AG04450 (cell line): Measurements from ENCODE around the gene HOXC10. TPM values are rescaled to one million over a fixed set of nuclear protein-coding genes. Genes with fewer than 3 reads are reported as not detected.

Source experiments
- CTCF ChIA-PET: fragments of 300-600, 350-600 bp; formaldehyde crosslinking; extraction: SDS; loops from one replicate; lab custom pipeline; 2022; ENCODE audit warnings: antibody characterized with exemption, inconsistent platforms; lab: Charles Lee
- POLR2A ChIA-PET: fragments of 350-600 bp; formaldehyde crosslinking; extraction: SDS; loops from one replicate; lab custom pipeline; 2021; ENCODE audit warnings: antibody characterized with exemption, inconsistent platforms; lab: Yijun Ruan, JAX
- DNase-seq: peaks from one replicate; pipeline ENCODE4 v3.0.0-alpha.2; 2011; ENCODE audit warnings: low read depth, low spot score
- H3K27ac ChIP-seq: one replicate; pipeline ENCODE4 v1.5.1; 2012; ENCODE audit warnings: low read depth, low read length, control low read depth
- H3K27me3 ChIP-seq: one replicate; pipeline ENCODE4 v1.6.0; 2012; ENCODE audit warnings: low read length; ENCODE audit not compliant: control insufficient read depth, insufficient read depth
- H3K4me3 ChIP-seq: 2 replicates; pipeline ENCODE4 v1.5.1; 2011; ENCODE audit warnings: mild to moderate bottlenecking, low read depth, low read length, control low read depth
- H3K9me3 ChIP-seq: 2 replicates; pipeline ENCODE4 v1.5.1; 2012; ENCODE audit warnings: low read length; ENCODE audit not compliant: control insufficient read depth, insufficient read depth
- polyA plus RNA-seq: library from polyadenylated mRNA; depleted of rRNA; stranded (reverse); fragments of >200 nt; gene quantifications from 2 replicates; pipeline ENCODE4 v1.2.3, GENCODE V29; 2011
- TF ChIP-seq, protein P1 (sequence below): IDR thresholded peaks from 2 replicates; pipeline ENCODE4 v1.5.1; 2011; ENCODE audit warnings: low read depth, low read length, control low read depth, inconsistent platforms

HOXC10 gene
- polyA plus RNA-seq, 1 experiment = not detected

GRCh38 chr12:54030442-54030801 lies 45.5 kb downstream of the HOXC10 start:
- POLR2A ChIA-PET = no interaction called here
- Histone ChIP-seq H3K27me3 (peaks cover 92% of the 10 kb centered on the region), H3K9me3 (peaks cover 21% of the 10 kb centered on the region), H3K27ac (no peak overlapping the region), H3K4me3 (no peak overlapping the region)
- DNase-seq = no peak
- TF ChIP-seq, protein P1, sequence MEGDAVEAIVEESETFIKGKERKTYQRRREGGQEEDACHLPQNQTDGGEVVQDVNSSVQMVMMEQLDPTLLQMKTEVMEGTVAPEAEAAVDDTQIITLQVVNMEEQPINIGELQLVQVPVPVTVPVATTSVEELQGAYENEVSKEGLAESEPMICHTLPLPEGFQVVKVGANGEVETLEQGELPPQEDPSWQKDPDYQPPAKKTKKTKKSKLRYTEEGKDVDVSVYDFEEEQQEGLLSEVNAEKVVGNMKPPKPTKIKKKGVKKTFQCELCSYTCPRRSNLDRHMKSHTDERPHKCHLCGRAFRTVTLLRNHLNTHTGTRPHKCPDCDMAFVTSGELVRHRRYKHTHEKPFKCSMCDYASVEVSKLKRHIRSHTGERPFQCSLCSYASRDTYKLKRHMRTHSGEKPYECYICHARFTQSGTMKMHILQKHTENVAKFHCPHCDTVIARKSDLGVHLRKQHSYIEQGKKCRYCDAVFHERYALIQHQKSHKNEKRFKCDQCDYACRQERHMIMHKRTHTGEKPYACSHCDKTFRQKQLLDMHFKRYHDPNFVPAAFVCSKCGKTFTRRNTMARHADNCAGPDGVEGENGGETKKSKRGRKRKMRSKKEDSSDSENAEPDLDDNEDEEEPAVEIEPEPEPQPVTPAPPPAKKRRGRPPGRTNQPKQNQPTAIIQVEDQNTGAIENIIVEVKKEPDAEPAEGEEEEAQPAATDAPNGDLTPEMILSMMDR = no peak
- CTCF ChIA-PET = no interaction called here

DNA sequence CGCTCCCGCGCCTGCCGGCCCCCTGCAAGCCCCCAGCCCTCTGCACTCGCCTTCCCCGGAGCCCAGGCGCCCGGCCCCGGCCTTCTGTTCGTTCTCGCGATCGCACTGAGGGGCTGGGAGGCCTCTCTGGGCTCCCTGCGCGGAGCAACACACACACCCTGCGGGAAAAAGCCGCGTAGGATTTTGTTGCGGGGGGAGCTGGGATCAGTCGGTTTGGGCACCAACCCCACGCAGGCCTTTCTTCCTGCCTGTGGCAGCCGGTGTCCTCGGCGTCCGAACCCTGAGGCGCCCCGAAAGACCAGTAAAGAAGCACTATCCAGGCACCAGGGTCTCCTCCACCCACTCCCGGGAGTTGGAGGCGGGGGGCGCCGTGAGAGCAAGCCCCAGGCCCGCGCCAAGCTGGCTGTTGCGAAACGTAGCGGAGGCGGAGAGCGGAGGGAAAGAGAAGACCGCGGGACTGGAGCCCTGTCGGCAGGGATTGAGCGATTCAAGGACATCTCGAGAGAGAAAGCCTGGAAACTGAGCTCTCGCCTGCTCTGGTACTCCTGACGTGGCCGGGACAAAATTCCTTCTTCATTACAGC lies 46.0 kb downstream of the HOXC10 start:
- ChIA-PET POLR2A (no interaction called here), CTCF (interaction anchor here (0.5 to 2.5 kb wide), 3 partner anchors 9 to 184 kb away, joined by 3 to 11 read pairs (median 4); no protein-coding TSS in a partner anchor)
- no peak overlapping the region for H3K4me3 ChIP-seq
- H3K27me3 ChIP-seq = peaks cover 93% of the 10 kb centered on the region
- peaks cover 21% of the 10 kb centered on the region for H3K9me3 ChIP-seq
- no peak for DNase-seq
- TF ChIP-seq, protein P1 = no peak
- H3K27ac ChIP-seq = no peak overlapping the region

- Histone ChIP-seq H3K27me3 (peaks cover 88% of the 10 kb centered on the region), H3K9me3 (peaks cover 21% of the 10 kb centered on the region), H3K4me3 (no peak overlapping the region), H3K27ac (no peak overlapping the region)
- no peak for DNase-seq
- POLR2A ChIA-PET = no interaction called here
- TF ChIP-seq, protein P1 = no peak
- CTCF ChIA-PET = interaction anchor here (0.5 to 2.5 kb wide), 5 partner anchors 9 to 183 kb away, joined by 3 to 11 read pairs (median 4); partner anchors contain the start of gene HOXC8
These were observed 46.5 kb downstream of the HOXC10 start for GRCh38 chr12:54031480-54031879.

- CTCF ChIA-PET = interaction anchor here (0.7 to 2.5 kb wide), 11 partner anchors 24 to 182 kb away, joined by 3 to 11 read pairs (median 4); partner anchors contain the start of gene HOXC8
- POLR2A ChIA-PET = no interaction called here
- TF ChIP-seq, protein P1 = no peak
- Histone ChIP-seq H3K9me3 (peaks cover 21% of the 10 kb centered on the region), H3K4me3 (no peak overlapping the region), H3K27ac (no peak overlapping the region), H3K27me3 (peaks cover 85% of the 10 kb centered on the region)
- no peak for DNase-seq
These were observed 47.2 kb downstream of the HOXC10 start for GRCh38 chr12:54032086-54032619.

DNA sequence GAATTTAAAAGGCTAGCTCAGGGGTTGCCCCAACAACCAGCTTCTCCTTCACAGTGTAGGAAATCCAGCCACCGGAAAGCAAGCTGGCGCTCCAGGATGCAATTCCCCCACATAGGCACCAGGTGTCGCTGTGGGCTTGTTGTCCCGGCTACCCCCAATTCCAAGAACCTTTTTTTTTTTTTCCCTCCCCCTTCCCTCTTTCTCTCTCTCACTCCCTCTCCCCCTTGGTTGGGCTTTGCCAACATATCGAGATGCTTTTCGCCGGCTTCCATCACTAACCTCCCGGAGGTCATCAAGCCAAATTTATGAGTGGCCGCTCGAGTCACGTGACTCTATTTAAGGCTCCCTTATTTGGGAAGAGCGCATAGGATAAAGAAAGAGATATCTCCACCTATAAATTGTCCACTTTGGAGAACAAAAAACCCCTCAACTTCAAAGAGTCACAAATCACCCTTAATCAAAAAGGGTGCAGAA lies 47.7 kb downstream of the HOXC10 start, which contains the start of gene HOXC5:
Gene HOXC5, plus strand, starts transcription at position 424 of the 474 bp plus-strand sequence. CDS start 73 bp downstream, outside the sequence.
- no peak for DNase-seq
- Histone ChIP-seq H3K27ac (no peak within 1 kb of the TSS), H3K27me3 (peaks cover 85% of the 10 kb centered on the region), H3K9me3 (peaks cover 21% of the 10 kb centered on the region), H3K4me3 (no peak within 1 kb of the TSS)
- ChIA-PET CTCF (interaction anchor here (0.7 to 2.5 kb wide), 13 partner anchors 24 to 786 kb away, joined by 3 to 11 read pairs (median 4); partner anchors contain the start of gene HOXC8), POLR2A (no interaction called here)
- TF ChIP-seq, protein P1 = peak; percentile 75
